Amniotic stem cell (primary cell): ENCODE measurements around the gene ACAA1.
"Not testable (repeated sequence)": the region's sequence is repeated elsewhere in the genome, so short reads cannot be mapped to it uniquely, and the experiment has no call there.

Experiments used
- DNase-seq: peaks from one replicate; lab custom pipeline; 2025; lab: John Stamatoyannopoulos, UW

The ACAA1 gene

DNA sequence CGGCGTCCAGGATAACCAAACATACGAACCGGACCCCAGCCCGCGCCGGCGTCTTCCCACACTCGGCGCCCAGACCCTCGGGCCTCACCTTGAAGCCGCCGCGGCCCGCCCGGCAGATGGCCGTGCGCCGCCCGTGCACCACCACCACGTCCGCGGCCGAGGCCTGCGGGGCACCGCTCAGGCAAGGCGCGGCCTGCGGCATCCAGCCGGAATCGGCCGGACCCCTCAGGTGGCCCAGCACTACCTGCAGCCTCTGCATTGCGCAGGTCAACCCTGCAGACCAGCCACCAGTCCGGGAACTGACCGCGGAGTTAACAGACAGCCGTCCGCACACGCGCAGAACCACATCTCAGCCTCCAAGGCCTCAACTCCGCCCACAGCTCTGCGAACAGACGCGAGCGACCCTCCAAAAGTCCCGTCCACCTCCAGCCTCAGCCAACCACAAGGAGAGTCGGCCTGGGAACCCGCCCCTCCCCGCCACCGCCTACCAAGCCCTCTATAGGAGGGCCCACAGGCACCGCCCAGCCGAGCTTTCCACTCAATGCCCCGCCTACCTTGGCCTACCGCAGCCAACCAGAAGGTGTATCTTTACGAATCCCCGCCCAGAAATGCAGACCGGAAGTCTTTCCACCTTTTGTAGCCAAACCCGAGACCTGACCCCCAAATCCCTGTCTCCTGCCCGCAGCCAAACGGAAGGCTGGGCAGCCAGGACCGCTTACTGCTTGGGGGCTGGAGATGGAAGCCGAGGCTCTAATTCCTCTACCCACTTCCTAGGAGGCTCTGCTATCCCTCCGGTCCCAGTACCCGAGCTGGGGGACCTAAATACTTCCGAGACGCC is at the start of gene ACAA1:
TSS of gene ACAA1 (minus strand) at position 351 of the 838 bp plus-strand sequence. CDS start at position 259, 92 bp downstream.
- peak; percentile 99 for DNase-seq

- no peak for DNase-seq
Measured at GRCh38 chr3:38177181-38177580, 40.3 kb upstream of the ACAA1 start.

DNA sequence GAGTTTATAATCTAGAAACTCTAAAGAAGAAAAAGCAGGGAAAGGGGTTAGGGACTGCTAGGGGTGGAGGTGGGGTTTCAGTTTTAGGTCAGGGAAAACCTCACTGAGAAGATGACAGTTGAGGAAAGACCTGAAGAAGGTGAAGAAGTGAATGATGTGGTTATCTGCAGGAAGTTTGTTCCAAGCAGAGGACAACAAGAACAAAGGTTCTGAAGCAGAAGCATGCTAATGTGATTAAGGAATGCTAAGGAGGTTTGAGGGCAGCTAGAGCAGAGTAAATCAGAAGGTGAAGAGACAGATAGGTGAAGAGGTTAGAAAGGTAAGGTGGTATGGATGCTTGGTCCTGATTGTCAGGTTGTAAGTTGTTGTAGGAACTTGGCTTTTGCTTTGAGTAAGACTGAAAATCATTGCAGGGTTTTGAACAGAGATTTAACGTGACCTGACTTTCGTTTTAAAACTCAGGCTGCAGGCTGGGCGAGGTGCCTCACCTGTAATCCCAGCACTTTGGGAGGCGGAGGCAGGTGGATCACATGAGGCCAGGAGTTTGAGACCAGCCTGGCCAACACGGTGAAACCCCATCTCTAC is 37.0 kb upstream of the ACAA1 start:
- no peak for DNase-seq

- DNase-seq = no peak
Measured at GRCh38 chr3:38171622-38172021, 34.7 kb upstream of the ACAA1 start.

- no peak for DNase-seq
Measured at GRCh38 chr3:38170722-38171121, 33.8 kb upstream of the ACAA1 start.

DNA sequence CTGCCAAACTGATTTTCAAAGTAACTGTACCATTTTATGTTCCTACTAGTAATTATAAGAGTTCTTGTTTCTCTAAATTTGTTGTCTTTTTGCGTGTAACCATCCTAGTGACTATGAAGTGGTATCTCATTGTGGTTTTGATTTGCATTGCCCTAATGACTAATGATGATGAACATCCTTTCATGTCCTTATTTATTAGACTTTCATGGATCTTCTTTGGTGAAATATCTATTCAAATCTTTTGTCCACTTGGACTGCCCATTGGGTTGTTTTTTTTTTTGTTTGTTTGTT is 32.0 kb upstream of the ACAA1 start:
- DNase-seq = no peak

- peak; percentile 71 for DNase-seq
Measured at GRCh38 chr3:38168151-38169026, 31.5 kb upstream of the ACAA1 start.

DNA sequence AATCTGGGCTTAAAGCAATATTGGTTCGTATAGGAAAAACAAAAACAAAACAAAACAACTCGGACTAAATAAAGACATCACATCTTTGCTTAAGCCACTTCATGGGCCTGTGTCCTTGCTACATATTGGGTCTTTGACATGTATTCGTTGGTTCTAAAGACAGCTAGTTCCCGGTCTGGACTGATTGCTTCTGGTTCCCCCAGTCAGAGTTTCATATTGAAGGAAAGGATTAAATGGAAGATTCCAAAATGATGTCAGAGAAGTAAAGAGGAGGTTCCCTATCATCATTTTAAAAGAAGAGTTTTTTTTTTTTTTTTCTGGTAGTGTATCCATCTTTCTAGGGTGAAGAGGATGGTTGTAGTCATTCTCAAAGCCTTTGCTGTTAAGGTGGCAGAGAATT is 30.7 kb upstream of the ACAA1 start:
- no peak for DNase-seq

- DNase-seq = no peak
Measured at GRCh38 chr3:38165722-38166387, 28.9 kb upstream of the ACAA1 start.

DNA sequence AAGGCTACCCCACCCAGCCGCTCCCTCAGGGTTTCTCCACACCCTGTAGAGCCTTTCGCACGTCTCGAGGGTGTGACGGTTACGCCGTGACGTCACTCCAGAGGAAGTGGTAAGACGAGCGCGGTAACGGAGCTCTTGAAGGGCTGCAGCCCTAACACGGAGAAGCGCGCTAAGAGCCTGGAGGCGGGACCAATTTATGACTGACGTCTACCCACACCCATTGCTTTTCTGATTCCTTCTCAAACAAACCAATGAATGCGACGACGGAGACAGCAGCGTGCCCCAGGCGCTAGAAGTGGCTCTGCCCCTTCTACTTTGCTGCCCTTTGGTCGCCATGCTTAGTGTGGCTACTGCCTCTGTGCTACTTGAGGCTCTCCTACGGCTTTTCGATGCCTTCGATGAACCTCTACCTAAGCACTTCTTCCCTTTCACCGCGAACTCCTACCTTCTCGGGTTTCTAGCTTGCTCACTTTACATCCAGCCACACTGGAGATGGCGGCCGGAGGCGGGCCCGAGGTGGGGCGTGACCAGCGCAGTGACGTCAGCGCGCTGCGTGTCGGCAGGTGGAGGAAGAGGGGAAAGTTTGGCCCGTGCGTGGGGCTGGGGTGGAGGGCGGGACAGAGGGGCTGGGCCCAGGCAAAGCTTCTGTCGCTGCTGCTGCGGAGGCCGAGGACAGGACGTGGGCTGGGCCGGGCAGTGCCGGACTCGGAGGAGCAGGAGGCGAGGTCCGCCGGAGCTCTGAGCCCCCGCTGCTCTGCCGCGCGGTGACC is 28.2 kb upstream of the ACAA1 start, which contains the start of gene OXSR1:
TSS of gene OXSR1 (plus strand) at position 586 of the 770 bp plus-strand sequence. CDS start 340 bp downstream, outside the sequence.
- peak; percentile 99 for DNase-seq

GRCh38 chr3:38164643-38164951 is 27.7 kb upstream of the ACAA1 start:
- no peak for DNase-seq

GRCh38 chr3:38163841-38164642 is 27.1 kb upstream of the ACAA1 start:
- no peak for DNase-seq

DNA sequence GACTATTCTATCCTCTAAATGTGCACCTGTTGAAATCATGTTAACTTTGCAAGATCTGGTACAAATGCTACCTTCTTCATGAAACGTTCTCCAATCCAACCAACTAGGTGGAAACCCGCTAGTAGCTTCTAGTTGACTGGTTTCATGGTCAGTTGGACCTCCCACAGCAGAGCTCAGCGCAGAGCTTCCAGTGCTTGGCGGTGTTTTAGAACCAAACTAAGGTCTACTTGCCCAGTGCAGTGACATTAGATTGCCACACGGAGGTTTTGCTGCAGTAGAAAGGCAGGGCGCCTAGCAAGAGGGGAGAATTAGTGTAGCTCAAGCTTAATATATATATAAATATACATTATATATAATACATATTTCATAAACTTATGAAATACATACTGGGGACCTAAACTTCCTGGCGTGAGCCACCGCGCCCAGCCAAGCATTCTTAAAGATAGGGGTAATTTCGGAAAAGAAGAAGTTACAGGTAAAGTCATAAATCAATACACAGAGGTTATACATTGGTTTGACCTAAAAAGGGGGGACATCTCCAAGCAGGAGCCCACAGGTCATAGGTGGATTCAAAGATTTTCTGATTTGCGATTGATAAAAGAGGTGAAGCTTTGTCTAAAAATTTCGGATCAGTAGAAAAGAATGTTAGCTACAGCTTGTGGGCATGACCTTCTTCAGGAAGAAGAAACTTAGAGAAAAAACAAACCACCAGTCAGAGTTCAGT is 26.4 kb upstream of the ACAA1 start:
- DNase-seq = no peak

DNA sequence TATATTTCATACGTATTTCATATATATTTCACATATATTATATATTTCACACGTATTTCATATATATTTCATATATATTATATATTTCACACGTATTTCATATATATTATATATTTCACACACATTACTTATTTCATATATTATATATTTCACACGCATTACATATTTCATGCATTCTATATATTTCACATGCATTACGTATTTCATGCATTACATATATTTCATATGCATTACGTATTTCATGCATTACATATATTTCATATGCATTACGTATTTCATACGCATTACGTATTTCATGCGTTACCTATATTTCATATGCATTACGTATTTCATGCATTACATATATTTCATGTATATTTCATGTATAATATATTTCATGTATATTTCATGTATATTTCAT is 23.8 kb upstream of the ACAA1 start:
- not testable (repeated sequence) for DNase-seq

GRCh38 chr3:38158472-38158871 is 21.5 kb upstream of the ACAA1 start:
- DNase-seq = no peak

DNA sequence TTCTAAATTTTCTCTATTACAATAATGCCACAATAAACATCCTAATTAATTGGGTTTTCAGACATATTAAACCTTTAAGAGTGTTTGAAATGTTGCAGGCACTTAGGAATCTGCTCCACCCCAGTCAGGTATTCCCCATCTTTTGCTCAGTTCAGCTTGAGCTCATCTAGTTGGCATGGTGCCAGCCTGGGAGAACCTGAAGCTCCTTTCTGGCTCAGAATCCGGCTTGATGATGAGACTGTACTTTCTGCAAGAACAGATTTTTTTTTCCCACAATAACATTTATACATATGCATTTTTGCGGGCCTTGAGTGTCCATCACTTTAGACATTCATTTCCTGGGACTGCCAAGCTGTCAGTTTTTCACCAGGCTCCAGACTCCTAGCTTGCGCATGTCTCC is 20.7 kb upstream of the ACAA1 start:
- DNase-seq = no peak

DNA sequence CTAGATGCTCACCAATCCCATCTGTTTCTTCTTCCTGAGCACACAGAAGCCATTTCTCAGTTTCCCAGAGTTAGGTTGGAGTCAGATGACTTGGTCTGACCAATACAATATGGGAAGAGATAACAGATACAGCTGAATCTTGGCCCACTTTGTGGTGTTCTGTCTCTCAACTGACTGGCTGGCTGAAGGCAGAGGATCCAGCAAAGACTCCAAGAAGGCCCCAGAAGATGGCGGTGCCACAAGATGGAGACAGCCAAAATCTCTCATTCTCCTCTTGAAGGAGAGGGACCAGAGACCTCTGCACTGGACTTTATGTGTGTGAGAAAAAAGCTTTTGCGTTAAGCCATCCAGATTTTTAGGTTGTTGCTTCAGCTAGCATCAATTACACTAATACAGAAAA is 20.2 kb upstream of the ACAA1 start:
- no peak for DNase-seq

DNA sequence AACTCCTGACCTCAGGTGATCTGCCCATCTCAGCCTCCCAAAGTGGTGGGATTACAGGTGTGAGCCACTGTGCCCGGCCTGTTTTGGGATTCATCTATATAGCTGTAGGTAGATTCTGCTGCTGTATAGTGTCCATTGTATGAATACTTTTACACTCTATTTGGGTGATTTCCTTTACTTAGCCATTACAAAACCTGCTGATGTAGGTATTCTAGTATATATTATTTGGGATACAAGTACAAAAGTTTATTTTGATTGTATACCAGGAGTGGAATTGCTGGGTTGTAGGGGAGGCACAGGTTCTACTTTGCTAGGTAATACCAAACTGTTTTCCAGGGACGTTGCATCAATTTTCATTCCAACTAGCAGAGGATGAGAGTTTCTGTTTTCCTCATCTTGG is 18.9 kb upstream of the ACAA1 start:
- DNase-seq = no peak

GRCh38 chr3:38154625-38155255 is 17.8 kb upstream of the ACAA1 start:
- DNase-seq = no peak
